ENCODE data around the gene MCC.

Gene MCC

DNA sequence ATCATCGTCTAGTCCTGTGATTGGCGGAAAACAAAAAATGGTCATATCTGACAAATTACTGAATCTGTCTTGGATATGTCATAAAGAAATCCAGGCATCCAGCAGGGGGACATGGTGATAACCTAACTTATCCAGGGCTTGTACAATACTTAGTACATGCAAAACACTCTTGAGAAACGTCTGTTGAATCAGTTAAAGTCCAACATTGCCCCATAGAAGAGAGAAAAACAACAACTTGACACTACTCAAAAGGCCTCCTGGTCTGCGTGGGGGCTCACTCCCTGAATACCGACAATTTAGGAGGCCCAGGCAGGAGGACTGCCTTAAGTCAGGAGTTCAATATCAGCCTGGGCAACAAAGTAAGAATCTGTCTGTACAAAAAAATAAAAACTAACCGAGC is 294.1 kb downstream of the MCC start:
- Histone ChIP-seq H3K14ac (ENCODE audit: low read length) (no peak overlapping the region), H3K4me3 (ENCODE audit: low read depth, low read length) (no peak overlapping the region), H2BK12ac (ENCODE audit: low read length) (no peak overlapping the region), H3K79me2 (ENCODE audit: control insufficient read depth, insufficient read depth, low read length, poor library complexity) (no peaks in the 10 kb centered on the region), H3K18ac (ENCODE audit: low read length) (no peak overlapping the region), H4K91ac (ENCODE audit: low read depth, low read length) (no peak overlapping the region), H2BK5ac (ENCODE audit: low read depth, low read length, poor library complexity) (no peak overlapping the region), H3K36me3 (ENCODE audit: control insufficient read depth in 1 of 2, insufficient read depth in 2 of 2, low read length in 2 of 2) (no peaks in the 10 kb centered on the region), H2AK5ac (ENCODE audit: low read length) (no peak overlapping the region), H4K8ac (ENCODE audit: low read depth, low read length) (no peak overlapping the region), H2BK120ac (ENCODE audit: insufficient read depth, low read length, poor library complexity) (no peak overlapping the region), H3K27me3 (ENCODE audit: insufficient read depth, low read length) (no peaks in the 10 kb centered on the region), H3K4me2 (ENCODE audit: low read length) (no peak overlapping the region), H3K9me3 (ENCODE audit: insufficient read depth, low read depth, low read length) (peaks cover 1% of the 10 kb centered on the region), H3K79me1 (ENCODE audit: low read length) (no peaks in the 10 kb centered on the region), H3K4ac (ENCODE audit: low read depth, low read length) (no peak overlapping the region), H3K23ac (ENCODE audit: low read length) (no peak overlapping the region), H3K27ac (ENCODE audit: low read depth, low read length) (no peak overlapping the region), H3K9ac (ENCODE audit: low read length) (no peak overlapping the region), H3K4me1 (ENCODE audit: control insufficient read depth in 1 of 2, insufficient read depth in 2 of 2, low read length in 2 of 2) (peaks cover 3 to 10% of the 10 kb centered on the region in 2 experiments), H2AFZ (ENCODE audit: insufficient read depth, low read length, poor library complexity) (no peak overlapping the region), H4K12ac (ENCODE audit: low read depth, low read length) (no peak overlapping the region)
- no CpG with 5 or more reads among the region's 6 CpGs for WGBS (ENCODE audit: extremely low coverage, insufficient coverage, insufficient read length)
- peak in 1 of 2 donors; percentile 4 for DNase-seq

DNA sequence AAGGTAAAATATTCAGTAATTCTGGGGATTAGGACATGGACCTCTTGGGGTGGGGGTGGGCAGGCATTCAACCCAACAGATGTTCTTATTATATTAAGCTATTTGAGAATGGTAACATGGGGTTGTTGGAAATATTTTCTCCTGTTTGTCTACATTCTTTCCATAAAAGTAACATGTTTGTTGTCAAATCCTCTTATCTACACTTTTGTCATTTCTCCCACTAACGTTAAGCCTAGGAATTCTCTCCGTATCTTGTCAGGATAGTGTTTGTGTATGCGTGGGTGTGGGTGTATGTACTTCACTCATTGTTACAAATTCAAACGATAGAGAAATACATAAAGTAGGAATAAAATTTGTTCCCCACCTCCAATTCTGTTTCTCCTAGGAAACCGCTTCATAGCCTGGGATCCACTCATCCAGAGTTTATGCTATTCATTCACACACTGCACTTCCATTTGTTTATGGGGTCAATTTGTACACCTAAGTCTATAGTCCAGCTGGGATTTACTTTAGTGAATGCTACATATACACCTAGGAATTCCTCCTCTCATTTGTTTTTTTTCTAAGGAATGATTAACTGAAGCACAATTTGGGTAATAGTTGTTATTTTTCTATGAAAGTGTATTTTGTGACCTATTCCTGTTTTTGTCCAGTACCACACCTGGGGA is 294.8 kb downstream of the MCC start:
- H3K18ac ChIP-seq (ENCODE audit: low read length): no peak overlapping the region
- no peaks in the 10 kb centered on the region for H3K27me3 ChIP-seq (ENCODE audit: insufficient read depth, low read length)
- no peak overlapping the region for H3K9ac ChIP-seq (ENCODE audit: low read length)
- H3K23ac ChIP-seq (ENCODE audit: low read length): no peak overlapping the region
- H3K4ac ChIP-seq (ENCODE audit: low read depth, low read length): no peak overlapping the region
- peaks cover 1% of the 10 kb centered on the region for H3K9me3 ChIP-seq (ENCODE audit: insufficient read depth, low read depth, low read length)
- no peak overlapping the region for H2BK5ac ChIP-seq (ENCODE audit: low read depth, low read length, poor library complexity)
- no peak overlapping the region for H4K91ac ChIP-seq (ENCODE audit: low read depth, low read length)
- H2BK120ac ChIP-seq (ENCODE audit: insufficient read depth, low read length, poor library complexity): no peak overlapping the region
- H2BK12ac ChIP-seq (ENCODE audit: low read length): no peak overlapping the region
- no peak overlapping the region for H3K4me3 ChIP-seq (ENCODE audit: low read depth, low read length)
- H4K8ac ChIP-seq (ENCODE audit: low read depth, low read length): no peak overlapping the region
- H3K4me2 ChIP-seq (ENCODE audit: low read length): no peak overlapping the region
- H3K27ac ChIP-seq (ENCODE audit: low read depth, low read length): no peak overlapping the region
- H3K36me3 ChIP-seq (ENCODE audit: control insufficient read depth in 1 of 2, insufficient read depth in 2 of 2, low read length in 2 of 2): no peaks in the 10 kb centered on the region
- H3K4me1 ChIP-seq (ENCODE audit: control insufficient read depth in 1 of 2, insufficient read depth in 2 of 2, low read length in 2 of 2): peaks cover 3 to 10% of the 10 kb centered on the region in 2 experiments
- no peak overlapping the region for H2AFZ ChIP-seq (ENCODE audit: insufficient read depth, low read length, poor library complexity)
- no CpG with 5 or more reads among the region's 5 CpGs for WGBS (ENCODE audit: extremely low coverage, insufficient coverage, insufficient read length)
- no peak overlapping the region for H4K12ac ChIP-seq (ENCODE audit: low read depth, low read length)
- H2AK5ac ChIP-seq (ENCODE audit: low read length): no peak overlapping the region
- H3K14ac ChIP-seq (ENCODE audit: low read length): no peak overlapping the region
- H3K79me2 ChIP-seq (ENCODE audit: control insufficient read depth, insufficient read depth, low read length, poor library complexity): no peaks in the 10 kb centered on the region
- H3K79me1 ChIP-seq (ENCODE audit: low read length): no peaks in the 10 kb centered on the region
- DNase-seq: peak in 1 of 2 donors; percentile 68

GRCh38 chr5:113192541-113192940 is 295.7 kb downstream of the MCC start:
- H3K27ac ChIP-seq (ENCODE audit: low read depth, low read length): no peak overlapping the region
- H2BK5ac ChIP-seq (ENCODE audit: low read depth, low read length, poor library complexity): no peak overlapping the region
- no peaks in the 10 kb centered on the region for H3K79me2 ChIP-seq (ENCODE audit: control insufficient read depth, insufficient read depth, low read length, poor library complexity)
- H4K91ac ChIP-seq (ENCODE audit: low read depth, low read length): no peak overlapping the region
- H3K14ac ChIP-seq (ENCODE audit: low read length): no peak overlapping the region
- H3K36me3 ChIP-seq (ENCODE audit: control insufficient read depth in 1 of 2, insufficient read depth in 2 of 2, low read length in 2 of 2): no peaks in the 10 kb centered on the region
- no peak overlapping the region for H2BK12ac ChIP-seq (ENCODE audit: low read length)
- H4K12ac ChIP-seq (ENCODE audit: low read depth, low read length): no peak overlapping the region
- H3K4me1 ChIP-seq (ENCODE audit: control insufficient read depth in 1 of 2, insufficient read depth in 2 of 2, low read length in 2 of 2): peaks cover 3 to 4% of the 10 kb centered on the region in 2 experiments
- peaks cover 1% of the 10 kb centered on the region for H3K9me3 ChIP-seq (ENCODE audit: insufficient read depth, low read depth, low read length)
- H4K8ac ChIP-seq (ENCODE audit: low read depth, low read length): no peak overlapping the region
- no CpG with 5 or more reads among the region's 2 CpGs for WGBS (ENCODE audit: extremely low coverage, insufficient coverage, insufficient read length)
- no peaks in the 10 kb centered on the region for H3K27me3 ChIP-seq (ENCODE audit: insufficient read depth, low read length)
- no peak overlapping the region for H3K4me3 ChIP-seq (ENCODE audit: low read depth, low read length)
- no peaks in the 10 kb centered on the region for H3K79me1 ChIP-seq (ENCODE audit: low read length)
- no peak for DNase-seq
- H3K9ac ChIP-seq (ENCODE audit: low read length): no peak overlapping the region
- H3K18ac ChIP-seq (ENCODE audit: low read length): no peak overlapping the region
- H3K4me2 ChIP-seq (ENCODE audit: low read length): no peak overlapping the region
- no peak overlapping the region for H3K23ac ChIP-seq (ENCODE audit: low read length)
- H2AFZ ChIP-seq (ENCODE audit: insufficient read depth, low read length, poor library complexity): no peak overlapping the region
- no peak overlapping the region for H3K4ac ChIP-seq (ENCODE audit: low read depth, low read length)
- H2AK5ac ChIP-seq (ENCODE audit: low read length): no peak overlapping the region
- H2BK120ac ChIP-seq (ENCODE audit: insufficient read depth, low read length, poor library complexity): no peak overlapping the region

GRCh38 chr5:113190347-113190746 is 297.9 kb downstream of the MCC start:
- no peaks in the 10 kb centered on the region for H3K36me3 ChIP-seq (ENCODE audit: control insufficient read depth in 1 of 2, insufficient read depth in 2 of 2, low read length in 2 of 2)
- no peaks in the 10 kb centered on the region for H3K9me3 ChIP-seq (ENCODE audit: insufficient read depth, low read depth, low read length)
- no peaks in the 10 kb centered on the region for H3K79me2 ChIP-seq (ENCODE audit: control insufficient read depth, insufficient read depth, low read length, poor library complexity)
- H3K4me2 ChIP-seq (ENCODE audit: low read length): no peak overlapping the region
- H2AFZ ChIP-seq (ENCODE audit: insufficient read depth, low read length, poor library complexity): no peak overlapping the region
- H4K8ac ChIP-seq (ENCODE audit: low read depth, low read length): no peak overlapping the region
- H3K27ac ChIP-seq (ENCODE audit: low read depth, low read length): no peak overlapping the region
- H4K91ac ChIP-seq (ENCODE audit: low read depth, low read length): no peak overlapping the region
- H3K27me3 ChIP-seq (ENCODE audit: insufficient read depth, low read length): no peaks in the 10 kb centered on the region
- no peak overlapping the region for H2BK12ac ChIP-seq (ENCODE audit: low read length)
- no peak overlapping the region for H4K12ac ChIP-seq (ENCODE audit: low read depth, low read length)
- no peak overlapping the region for H3K23ac ChIP-seq (ENCODE audit: low read length)
- no peak overlapping the region for H2BK120ac ChIP-seq (ENCODE audit: insufficient read depth, low read length, poor library complexity)
- H3K4me3 ChIP-seq (ENCODE audit: low read depth, low read length): no peak overlapping the region
- peak in 1 of 2 donors; percentile 50 for DNase-seq
- no peaks in the 10 kb centered on the region for H3K79me1 ChIP-seq (ENCODE audit: low read length)
- no peak overlapping the region for H3K9ac ChIP-seq (ENCODE audit: low read length)
- no peak overlapping the region for H3K18ac ChIP-seq (ENCODE audit: low read length)
- no CpG with 5 or more reads among the region's 5 CpGs for WGBS (ENCODE audit: extremely low coverage, insufficient coverage, insufficient read length)
- peaks cover 3 to 4% of the 10 kb centered on the region in 2 experiments for H3K4me1 ChIP-seq (ENCODE audit: control insufficient read depth in 1 of 2, insufficient read depth in 2 of 2, low read length in 2 of 2)
- no peak overlapping the region for H3K14ac ChIP-seq (ENCODE audit: low read length)
- H3K4ac ChIP-seq (ENCODE audit: low read depth, low read length): no peak overlapping the region
- H2AK5ac ChIP-seq (ENCODE audit: low read length): no peak overlapping the region
- no peak overlapping the region for H2BK5ac ChIP-seq (ENCODE audit: low read depth, low read length, poor library complexity)
